ENCODE results near the gene BNIP3.
"Not testable (repeated sequence)": the region's sequence is repeated elsewhere in the genome, so short reads cannot be mapped to it uniquely, and the experiment has no call there.

Gene BNIP3

DNA sequence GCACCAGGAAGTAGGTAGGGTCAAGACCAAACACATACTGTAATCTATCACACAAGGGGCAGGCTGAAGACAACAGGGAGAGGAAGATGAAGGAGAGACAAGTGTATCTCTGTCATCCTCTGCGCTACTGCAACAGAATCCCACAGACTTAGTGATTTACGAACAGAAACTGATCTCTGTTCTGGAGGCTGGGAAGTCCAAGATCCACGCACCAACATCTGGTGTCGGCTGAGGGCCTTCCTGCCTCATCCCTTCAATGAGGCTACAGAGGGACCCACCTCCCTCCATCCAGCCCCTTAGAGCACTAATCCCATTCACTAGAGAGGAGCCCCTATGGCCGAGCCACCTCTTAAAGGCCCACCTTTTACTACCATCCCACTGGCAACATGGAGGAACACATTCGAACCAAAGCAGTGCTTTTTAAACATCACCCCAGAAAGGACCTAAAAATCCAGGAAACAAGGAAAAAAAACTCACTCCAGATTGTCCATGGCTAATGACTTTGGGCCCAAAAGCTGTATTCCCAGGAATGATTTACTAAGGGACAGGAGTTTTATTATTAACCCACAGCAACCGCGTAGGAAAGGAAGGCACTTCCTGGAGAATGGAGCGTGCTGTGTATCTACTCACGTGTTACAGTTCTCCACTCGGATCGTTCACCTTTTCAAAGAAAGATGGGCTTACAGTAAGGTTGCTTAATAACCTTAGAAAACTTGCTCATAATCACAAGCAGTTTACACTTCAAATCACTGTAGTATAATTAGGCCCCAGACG lies 4.2 kb downstream of the BNIP3 start:
- DNase-seq (ENCODE audit: low spot score) = no peak

DNA sequence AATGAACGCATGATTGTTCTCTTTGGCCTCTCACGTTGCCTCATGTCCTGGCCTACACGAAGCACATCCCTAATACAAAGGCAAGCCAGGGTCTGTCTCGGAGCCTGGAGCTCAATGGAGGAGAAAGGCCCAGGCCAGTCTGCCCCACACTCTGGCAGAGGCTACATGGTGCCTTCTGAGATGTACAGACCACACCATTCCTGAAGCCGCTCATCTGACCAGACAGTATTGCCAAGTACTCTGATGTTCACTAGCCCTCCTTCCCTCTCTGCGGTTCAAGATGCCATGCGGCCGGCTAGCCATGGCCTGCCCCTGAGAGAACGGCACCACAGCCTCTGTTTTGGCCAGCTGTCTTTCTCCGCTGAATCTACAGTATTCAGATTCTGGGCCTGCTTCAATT lies 5.9 kb downstream of the BNIP3 start:
- no peak for DNase-seq (ENCODE audit: low spot score)

DNA sequence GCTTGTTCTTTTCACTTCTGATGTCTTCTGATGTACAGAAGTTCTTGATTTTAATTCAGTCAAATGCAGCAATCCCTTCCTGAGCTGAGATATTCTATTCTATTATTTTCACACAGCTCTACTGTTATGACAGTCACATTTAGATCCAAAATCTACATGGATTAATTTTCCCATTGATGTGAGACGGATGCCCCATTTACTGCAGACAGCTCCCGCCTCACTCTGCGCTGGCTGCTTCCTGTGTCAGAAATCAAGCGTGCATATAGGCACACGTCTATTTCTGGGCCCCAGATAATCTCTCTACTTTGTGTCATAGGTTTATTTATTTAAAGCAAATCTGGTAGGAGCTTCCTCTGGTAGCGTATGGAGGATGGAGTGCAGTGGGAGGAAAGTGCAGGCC lies 6.7 kb downstream of the BNIP3 start:
- DNase-seq (ENCODE audit: low spot score) = no peak

DNA sequence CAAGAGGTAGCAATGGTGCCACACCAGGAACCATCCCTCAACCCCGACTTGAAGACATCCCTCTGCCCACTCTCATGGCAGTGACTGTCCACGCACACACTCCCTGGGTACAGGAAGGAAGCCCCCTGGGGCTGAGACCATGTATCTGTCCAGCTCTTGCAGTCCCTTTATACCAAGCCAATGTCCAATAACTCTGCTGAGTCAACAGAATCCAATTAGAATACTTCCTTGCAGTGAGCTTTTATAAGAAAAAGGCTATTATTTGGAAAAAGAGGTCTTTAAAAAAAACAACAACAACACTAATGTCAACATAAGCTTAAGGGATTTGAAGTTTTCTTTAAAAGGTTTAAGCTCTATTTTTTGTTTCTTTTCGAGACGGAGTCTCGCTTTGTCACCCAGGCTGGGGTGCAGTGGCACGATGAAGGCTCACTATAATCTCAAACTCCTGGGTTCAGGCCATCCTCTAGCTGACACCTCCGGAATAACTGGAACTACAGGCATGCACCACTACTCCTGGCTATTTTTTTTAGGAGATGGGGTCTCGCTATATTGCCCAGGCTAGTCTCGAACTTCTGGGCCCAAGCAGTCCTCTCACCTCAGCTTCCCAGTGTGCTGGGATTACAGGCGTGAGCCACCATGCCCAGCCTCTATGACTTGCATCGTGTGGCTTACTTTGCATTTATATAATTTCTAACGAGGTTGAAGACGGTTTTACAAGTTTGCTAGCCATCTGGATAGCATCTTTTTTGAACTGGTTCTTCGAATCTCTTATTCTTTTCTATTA lies 7.5 kb downstream of the BNIP3 start:
- DNase-seq (ENCODE audit: low spot score) = no peak

DNA sequence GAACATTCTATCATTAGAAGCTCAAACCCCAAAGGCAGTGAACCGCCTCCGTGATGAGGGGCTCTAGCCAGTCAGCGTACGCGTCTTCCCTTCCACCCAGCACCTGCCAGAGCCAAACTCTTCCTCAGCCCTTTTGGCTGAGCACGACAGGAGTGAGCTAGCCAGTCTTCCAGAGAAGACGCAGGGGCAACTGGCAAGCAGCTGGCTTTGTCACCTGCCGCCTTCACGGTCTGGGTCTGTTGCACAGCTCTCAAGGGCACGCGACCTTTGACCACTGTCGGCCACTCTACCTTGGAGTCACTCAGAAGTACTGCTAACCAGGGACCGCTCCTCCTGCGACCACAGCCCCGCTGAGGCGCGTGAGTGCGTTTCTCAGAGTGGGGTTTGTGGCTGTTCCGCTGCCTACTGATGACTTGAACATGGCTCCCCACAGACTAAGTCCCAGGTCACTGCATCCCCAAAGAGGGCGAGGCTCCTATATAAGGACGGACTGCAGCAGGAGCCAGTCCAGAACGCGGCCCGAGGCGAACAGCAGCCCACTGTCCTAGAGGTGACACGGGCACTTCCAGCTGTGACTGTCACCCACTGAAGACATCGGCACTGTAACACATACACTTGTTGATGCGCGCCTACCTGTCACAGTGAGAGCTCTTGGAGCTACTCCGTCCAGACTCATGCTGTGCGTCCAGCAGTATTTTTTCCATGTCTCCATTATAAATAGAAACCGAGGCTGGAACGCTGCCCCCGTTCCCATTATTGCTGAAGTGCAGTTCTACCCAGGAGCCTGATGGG lies 8.4 kb downstream of the BNIP3 start:
- no peak for DNase-seq (ENCODE audit: low spot score)

DNA sequence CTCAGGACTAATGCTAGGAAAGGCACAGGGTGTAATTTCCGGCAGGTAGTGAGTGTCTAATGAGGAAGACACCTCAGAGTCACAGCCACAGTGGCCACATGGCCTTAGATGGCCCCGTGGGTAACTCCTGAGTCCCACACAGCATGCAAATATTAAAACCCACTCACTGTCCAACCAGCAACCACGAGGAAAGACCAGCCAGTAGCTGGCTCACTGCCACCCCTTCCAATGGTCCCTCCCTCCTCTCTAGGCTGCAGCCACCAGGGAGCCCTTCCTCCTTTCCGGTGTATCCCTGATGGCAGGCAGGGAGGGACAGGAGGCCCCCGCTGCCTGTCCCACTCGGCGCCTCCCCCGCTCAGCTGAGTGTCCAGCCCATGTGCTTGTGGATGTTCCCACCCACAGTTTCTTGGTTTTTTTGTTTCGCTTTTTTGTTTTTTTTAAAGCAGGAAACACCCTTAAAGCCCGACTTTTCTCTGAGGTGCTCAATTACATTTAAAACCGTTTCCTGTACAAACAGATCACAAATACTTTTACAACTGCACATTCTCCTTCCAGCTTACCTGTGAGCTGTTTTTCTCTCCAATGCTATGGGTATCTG lies 9.2 kb downstream of the BNIP3 start:
- no peak for DNase-seq (ENCODE audit: low spot score)

DNA sequence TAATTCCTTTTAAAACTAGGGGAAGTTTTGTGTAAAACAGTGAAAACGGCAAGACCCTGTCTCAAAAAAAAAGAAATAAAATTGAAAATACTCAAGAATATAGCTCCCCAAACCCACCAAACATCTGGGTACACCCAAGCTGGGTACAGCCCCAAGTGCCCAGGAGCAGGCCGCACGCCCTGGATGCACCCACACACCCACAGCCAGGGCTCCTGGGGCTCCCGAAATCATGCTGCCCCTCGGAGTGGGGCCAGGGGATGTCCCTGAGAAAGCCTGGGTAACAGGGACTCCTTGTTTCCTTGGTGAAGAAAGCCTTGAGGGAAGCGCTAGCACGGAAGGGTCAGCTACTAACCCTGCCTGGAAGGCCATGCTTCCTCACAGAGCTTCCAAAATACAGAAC lies 10.1 kb downstream of the BNIP3 start:
- DNase-seq (ENCODE audit: low spot score) = no peak

DNA sequence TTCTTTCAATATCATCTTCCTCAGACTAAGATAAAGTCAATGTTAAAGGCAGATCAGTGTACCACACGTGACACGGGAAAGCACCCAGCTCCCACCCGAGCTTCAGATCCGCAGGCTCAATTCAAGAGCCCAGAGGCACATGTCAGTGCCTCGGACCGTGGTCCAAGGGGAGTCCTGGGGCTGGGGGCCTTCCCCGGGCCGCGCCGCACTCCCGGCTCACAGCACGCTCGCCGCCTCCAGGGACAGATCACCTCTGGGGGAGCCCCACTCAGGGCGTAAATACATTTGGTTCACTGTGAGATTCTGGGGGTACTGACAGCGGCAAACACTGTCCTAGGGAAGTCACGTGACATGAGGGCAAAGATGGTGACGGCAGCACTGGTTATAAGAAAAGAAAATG lies 10.8 kb downstream of the BNIP3 start:
- DNase-seq (ENCODE audit: low spot score) = no peak

DNA sequence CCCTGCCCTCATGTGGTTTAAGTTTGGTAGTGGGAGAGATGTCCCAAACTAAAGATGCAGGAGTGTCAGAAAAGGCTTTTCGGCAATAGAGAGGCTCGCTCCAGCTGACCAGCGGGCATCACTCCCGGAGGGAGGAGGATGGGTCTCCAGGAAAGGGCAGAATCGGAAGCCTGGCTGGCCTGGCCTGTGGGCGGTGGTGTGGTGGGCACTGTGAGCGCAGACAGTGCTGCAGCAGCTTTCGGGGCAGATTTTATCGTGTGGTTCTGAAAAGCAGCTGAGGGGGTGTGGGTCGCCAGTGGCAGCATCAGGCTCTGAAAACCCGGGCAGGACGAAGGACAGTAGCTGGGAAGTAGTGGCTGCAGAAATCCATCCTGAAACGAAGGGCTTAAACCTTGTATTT lies 12.8 kb downstream of the BNIP3 start:
- no peak for DNase-seq (ENCODE audit: low spot score)

DNA sequence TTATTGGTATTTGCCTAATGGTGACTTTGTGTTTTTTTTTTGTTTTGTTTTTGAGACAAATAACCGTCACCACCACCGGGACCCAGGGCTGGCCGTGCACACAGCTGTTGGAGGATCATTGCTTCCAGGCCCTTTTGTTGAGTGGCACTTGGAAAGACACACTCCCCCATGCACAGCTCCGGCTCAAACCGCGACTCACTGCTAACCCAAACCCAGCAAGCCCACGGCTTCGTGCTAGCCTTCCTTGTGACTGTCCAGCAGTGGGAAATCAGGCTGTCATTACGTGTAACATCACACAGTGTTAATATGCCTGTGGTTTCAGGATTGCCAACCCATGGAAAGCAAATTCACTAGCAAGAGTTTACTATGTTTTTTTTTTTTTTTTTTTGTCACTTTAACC lies 17.4 kb downstream of the BNIP3 start:
- no peak for DNase-seq (ENCODE audit: low spot score)

DNA sequence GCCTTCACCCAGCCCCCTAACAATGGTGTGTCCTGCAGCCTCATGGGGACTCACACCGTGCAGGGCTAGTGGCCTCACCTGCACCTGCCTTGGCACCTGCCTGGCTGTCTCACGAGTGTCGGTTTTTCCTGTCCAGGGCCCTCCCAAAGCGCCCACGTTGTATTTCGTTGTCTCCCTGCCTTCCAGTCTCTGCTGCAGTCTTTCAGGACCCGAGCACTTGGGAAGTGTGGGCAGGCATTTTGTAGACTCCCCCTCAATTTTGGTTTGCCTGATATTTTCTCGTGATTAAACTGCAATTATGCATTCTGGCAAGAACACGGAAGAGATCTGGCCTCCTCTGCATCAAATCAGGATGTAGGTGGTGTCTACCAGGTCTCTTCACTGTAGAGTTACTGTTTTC lies 17.9 kb downstream of the BNIP3 start:
- DNase-seq (ENCODE audit: low spot score) = no peak

DNA sequence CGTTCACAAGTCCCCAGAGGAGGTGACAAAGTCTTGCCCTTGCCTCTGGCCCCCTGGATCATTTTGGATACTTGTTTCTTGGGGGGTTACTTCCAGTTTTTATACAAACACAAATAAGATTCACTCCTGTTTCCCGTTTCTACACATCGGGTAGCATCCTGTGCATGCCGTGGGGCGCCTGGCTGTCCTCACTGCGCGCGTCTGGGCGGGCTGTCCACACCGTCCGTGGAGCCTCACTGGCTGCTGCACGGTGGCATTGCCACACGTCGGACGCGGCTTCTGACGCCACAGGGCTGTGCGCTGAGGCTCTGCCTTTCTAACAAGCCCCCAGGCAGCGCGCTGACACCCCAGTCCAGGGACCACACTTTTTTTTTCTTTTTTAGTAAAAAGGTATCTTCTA lies 18.4 kb downstream of the BNIP3 start:
- no peak for DNase-seq (ENCODE audit: low spot score)

DNA sequence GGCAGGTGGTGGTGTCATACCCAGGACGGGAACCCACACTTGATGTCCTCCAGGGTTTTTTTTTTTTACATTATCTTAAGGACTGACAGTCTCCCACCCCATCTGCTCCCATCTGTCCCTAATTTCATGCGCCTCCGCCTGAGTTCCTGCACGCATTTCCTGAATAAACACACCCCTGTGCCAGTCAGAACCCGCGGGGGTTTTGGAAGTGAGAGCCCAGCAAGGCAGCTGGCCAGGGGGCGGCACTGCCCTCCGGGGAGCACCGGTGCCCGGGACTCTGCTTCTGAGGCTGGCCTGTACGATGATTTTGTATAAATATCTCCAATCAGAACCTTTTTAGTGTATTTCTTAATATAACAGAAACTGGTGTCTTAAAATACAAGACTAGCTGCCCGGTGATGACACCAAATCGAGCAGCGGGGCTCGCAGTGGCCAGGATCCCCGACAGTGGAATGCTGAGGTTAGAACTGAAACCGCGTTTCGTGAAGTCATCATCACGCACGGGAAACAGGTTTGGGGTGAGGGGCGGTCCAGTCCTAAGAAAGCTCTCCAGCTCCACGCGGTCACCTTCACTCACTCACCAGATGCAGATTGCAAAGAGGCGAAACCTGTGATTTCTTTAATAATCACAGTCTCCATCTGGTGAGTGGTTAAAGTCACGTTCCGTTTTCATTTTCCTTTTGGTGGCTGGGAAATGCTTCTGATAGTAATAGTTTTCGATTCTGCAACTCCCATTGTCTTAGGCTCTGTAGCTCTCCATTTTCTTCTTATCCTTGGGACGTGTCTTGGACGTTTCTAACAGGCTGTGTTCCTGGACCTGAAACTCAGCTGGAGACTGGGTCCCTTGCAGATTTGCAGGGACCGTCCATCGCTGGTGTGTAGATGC lies 19.7 kb downstream of the BNIP3 start:
- no peak for DNase-seq (ENCODE audit: low spot score)

DNA sequence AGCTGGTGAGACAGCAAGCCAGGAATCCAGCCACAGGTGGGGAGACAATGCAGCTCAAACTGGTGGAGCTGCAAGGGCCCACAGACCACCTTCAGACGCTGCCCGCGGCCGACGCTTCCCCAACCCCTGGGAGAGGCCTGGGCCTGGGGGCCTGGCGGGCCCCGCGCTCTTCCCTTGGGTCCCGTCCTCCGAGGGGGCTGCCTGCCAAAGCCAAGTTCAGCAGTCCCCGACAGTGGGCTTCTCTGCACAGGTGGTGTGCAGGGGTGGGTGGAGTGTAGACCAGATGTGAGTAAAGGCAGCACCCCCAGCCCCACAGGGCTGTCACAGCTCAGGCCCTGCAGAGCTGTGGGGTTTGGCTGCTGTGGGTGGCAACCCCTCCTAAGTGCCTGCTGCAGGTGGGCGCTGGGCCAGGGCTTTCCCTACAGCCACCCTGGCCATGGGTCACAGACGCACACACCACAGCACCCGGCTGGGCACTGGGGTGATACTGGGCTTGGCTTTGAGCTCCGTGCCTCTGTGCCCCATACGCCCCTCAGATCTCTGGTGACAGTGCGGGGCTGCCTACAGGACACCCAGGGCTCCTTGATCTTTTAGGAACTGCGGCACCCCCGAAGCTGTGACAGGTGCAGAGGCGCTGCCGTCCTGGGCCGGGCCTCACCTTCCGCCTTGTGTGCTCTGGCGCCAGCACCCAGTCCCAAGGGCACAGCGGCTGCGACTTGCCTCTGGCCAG lies 20.5 kb downstream of the BNIP3 start:
- DNase-seq (ENCODE audit: low spot score) = no peak

DNA sequence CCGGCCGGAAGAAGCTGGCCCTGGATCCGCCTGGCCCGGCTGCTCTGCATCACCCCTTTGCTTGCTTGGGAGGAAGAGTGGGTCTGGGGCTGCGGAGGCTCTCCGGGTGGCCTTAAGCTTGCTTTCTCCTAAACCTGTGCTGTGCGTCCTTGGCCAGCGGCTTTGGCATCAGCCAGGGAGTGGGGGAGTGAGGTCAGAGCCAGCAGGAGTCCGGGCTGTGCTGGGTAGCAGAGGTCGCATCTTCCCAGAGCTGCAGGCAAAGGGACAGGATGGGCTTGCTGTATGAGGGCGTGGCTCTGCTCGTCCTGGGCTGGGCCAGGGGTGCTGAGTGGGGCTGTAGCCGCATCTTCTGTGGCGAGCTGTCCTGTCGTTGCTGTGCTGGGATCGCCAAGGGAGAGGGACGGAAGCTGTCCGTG lies 21.1 kb downstream of the BNIP3 start:
- no peak for DNase-seq (ENCODE audit: low spot score)

DNA sequence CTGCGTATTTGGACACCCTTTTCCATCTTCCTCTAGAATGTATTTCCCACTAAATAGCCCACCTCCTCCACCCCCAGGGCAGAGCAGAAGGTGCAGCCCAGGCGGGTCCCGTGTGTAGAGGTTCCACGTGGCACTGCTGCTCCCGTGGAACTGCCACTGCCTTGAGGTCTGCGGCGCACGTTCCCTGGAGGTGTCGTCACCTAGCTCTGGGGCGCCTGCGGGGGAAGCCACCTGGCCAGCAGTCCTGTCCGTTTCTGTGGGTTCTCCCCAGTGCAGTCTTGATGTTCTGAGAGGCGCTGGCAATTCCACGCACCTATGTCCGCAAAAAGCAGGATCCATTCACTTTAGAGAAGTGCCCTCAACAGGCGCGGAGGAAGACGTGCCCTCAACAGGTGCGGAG lies 21.9 kb downstream of the BNIP3 start:
- DNase-seq (ENCODE audit: low spot score) = no peak

DNA sequence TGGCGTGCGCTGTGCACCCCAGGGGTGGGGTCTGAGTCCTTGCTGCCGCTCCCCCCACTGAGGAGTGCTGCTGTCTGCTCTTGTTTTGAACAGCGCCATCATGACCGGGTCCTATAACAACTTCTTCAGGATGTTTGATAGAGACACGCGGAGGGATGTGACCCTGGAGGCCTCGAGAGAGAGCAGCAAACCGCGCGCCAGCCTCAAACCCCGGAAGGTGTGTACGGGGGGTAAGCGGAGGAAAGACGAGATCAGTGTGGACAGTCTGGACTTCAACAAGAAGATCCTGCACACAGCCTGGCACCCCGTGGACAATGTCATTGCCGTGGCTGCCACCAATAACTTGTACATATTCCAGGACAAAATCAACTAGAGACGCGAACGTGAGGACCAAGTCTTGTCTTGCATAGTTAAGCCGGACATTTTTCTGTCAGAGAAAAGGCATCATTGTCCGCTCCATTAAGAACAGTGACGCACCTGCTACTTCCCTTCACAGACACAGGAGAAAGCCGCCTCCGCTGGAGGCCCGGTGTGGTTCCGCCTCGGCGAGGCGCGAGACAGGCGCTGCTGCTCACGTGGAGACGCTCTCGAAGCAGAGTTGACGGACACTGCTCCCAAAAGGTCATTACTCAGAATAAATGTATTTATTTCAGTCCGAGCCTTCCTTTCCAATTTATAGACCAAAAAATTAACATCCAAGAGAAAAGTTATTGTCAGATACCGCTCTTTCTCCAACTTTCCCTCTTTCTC lies 26.0 kb downstream of the BNIP3 start:
- no peak for DNase-seq (ENCODE audit: low spot score)

DNA sequence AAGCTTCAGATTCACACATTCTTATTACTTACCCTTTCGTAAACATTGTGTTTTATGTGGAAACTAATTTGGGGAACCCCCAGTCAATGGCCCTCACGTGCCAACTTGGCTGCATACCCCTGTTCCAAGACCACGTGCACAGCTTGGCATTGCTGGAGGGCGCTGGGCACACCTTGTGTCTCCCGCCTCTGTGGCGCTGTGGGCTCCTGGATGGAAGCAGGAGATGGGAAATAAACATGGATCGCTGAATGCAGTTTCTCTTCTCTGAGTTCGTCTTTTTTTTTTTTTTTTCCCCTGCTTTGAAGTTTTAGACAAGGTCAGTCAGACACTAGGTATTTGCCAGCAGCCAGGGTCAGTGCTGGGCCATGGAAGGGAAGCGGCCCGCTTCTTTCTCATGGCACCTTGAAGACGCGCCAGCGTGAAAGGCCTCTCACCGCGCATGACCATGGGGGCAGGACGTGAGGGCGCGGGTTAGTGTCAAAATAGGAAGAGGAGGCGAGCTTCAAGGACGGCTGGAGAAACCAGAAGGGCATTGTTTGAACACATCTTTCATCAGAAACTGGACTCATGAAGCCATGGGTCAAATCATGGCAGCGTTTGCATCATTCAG lies 27.3 kb downstream of the BNIP3 start:
- no peak for DNase-seq (ENCODE audit: low spot score)

DNA sequence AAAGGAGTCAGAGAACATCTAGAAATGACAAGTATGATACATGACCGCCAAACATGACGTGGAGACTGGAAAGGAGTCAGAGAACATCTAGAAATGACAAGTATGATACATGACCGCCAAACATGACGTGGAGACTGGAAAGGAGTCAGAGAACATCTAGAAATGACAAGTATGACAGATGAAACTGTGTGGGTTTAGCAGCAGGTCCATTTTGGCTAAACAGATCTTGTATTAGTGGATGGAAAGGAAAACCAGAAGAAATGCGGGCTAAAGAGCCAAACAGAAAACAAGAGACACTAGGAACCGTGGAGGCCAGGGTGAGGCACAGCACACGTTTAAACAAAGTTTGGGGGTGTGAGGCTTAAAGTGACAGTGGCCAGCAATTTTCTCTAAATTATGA lies 31.8 kb downstream of the BNIP3 start:
- DNase-seq (ENCODE audit: low spot score) = not testable (repeated sequence)

All from germinal center (tissue), 1 donor.